K562 (cell line): Measurements from ENCODE around the gene CAPN13.
A peak's percentile ranks its signal among the peaks of the same experiment; 100 is the strongest.
"Not testable (repeated sequence)": the region's sequence is repeated elsewhere in the genome, so short reads cannot be mapped to it uniquely, and the experiment has no call there.

Experiments
- BHLHE40 ChIP-seq: IDR thresholded peaks from 2 replicates; pipeline ENCODE4 v1.6.1; 2011; ENCODE audit warnings: low read length, improper control_type of control experiment
- CREM ChIP-seq: IDR thresholded peaks from 2 replicates; pipeline ENCODE4 v1.6.1; 2014; ENCODE audit warnings: antibody characterized with exemption, low read depth
- CTCF ChIP-seq, 3 experiments: IDR thresholded peaks in 2 of 3; conservative IDR thresholded peaks in 1 of 3; 2 replicates each; pipeline ENCODE4 v1.5.1; 2011 to 2012; ENCODE audit warnings: low read length in 3 of 3, mild to moderate bottlenecking in 3 of 3, control low read depth in 2 of 3, improper control_type of control experiment in 1 of 3, inconsistent platforms in 1 of 3, low read depth in 1 of 3, mixed read lengths in 1 of 3, moderate library complexity in 1 of 3; ENCODE audit not compliant: insufficient read depth in 2 of 3
- EZH2 ChIP-seq: IDR thresholded peaks from 2 replicates; pipeline ENCODE4 v1.6.1; 2012; ENCODE audit warnings: low read depth, mild to moderate bottlenecking, inconsistent platforms, low read length, borderline replicate concordance
- RBBP5 ChIP-seq: fragments of 200-600 bp; sonication (generic); IDR thresholded peaks from 2 replicates; pipeline ENCODE4 v1.6.1; 2012; ENCODE audit warnings: borderline replicate concordance, mild to moderate bottlenecking, low read length, control low read depth, inconsistent platforms; ENCODE audit not compliant: insufficient read depth, poor library complexity, severe bottlenecking
- SMC3 ChIP-seq: conservative IDR thresholded peaks from 2 replicates; pipeline ENCODE4 v1.6.1; 2011; ENCODE audit warnings: low read depth, low read length, improper control_type of control experiment; ENCODE audit not compliant: insufficient read depth
- TAF7 ChIP-seq: fragments of 450-650 bp; IDR thresholded peaks from 2 replicates; pipeline ENCODE4 v1.6.1; 2016; ENCODE audit warnings: missing genetic modification characterization, missing compliant biosample characterization
- ZKSCAN1 ChIP-seq: fragments of 150-350 bp; IDR thresholded peaks from 2 replicates; pipeline ENCODE4 v1.6.1; 2016; ENCODE audit warnings: low read depth, low read length
- TF ChIP-seq, protein P1 (sequence below): sonication (generic); formaldehyde crosslinking; IDR thresholded peaks from 2 replicates; pipeline ENCODE4 v1.8.0; 2022; ENCODE audit warnings: mild to moderate bottlenecking, missing genetic modification reagents
- TF ChIP-seq, protein P2 (sequence below): fragments of 150-350 bp; conservative IDR thresholded peaks from 2 replicates; pipeline ENCODE4 v1.6.1; 2014; ENCODE audit warnings: low read length
- TF ChIP-seq, protein P3 (sequence below): fragments of 450-650 bp; IDR thresholded peaks from 2 replicates; pipeline ENCODE4 v1.6.1; 2016; ENCODE audit warnings: low read depth, mild to moderate bottlenecking, moderate library complexity

- TF ChIP-seq CTCF (IDR thresholded peaks at IDR 0.05 in 2 of 3, conservative IDR thresholded peaks at IDR 0.05 in 1 of 3; ENCODE audit: insufficient read depth in 2 of 3, low read depth in 1 of 3, low read length in 3 of 3): peak; percentile 41 to 67 (median 51); a peak in 5 of 6 replicates
- TF ChIP-seq BHLHE40; RBBP5; CREM; EZH2; TAF7 (tag); ZKSCAN1: not testable (repeated sequence)
- TF ChIP-seq, protein P1, sequence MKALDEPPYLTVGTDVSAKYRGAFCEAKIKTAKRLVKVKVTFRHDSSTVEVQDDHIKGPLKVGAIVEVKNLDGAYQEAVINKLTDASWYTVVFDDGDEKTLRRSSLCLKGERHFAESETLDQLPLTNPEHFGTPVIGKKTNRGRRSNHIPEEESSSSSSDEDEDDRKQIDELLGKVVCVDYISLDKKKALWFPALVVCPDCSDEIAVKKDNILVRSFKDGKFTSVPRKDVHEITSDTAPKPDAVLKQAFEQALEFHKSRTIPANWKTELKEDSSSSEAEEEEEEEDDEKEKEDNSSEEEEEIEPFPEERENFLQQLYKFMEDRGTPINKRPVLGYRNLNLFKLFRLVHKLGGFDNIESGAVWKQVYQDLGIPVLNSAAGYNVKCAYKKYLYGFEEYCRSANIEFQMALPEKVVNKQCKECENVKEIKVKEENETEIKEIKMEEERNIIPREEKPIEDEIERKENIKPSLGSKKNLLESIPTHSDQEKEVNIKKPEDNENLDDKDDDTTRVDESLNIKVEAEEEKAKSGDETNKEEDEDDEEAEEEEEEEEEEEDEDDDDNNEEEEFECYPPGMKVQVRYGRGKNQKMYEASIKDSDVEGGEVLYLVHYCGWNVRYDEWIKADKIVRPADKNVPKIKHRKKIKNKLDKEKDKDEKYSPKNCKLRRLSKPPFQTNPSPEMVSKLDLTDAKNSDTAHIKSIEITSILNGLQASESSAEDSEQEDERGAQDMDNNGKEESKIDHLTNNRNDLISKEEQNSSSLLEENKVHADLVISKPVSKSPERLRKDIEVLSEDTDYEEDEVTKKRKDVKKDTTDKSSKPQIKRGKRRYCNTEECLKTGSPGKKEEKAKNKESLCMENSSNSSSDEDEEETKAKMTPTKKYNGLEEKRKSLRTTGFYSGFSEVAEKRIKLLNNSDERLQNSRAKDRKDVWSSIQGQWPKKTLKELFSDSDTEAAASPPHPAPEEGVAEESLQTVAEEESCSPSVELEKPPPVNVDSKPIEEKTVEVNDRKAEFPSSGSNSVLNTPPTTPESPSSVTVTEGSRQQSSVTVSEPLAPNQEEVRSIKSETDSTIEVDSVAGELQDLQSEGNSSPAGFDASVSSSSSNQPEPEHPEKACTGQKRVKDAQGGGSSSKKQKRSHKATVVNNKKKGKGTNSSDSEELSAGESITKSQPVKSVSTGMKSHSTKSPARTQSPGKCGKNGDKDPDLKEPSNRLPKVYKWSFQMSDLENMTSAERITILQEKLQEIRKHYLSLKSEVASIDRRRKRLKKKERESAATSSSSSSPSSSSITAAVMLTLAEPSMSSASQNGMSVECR (CRISPR knock-in tag): not testable (repeated sequence)
- TF ChIP-seq SMC3: 0 out of 2 replicates have a peak, but pooled peaks have one; percentile 31
- TF ChIP-seq, protein P2, sequence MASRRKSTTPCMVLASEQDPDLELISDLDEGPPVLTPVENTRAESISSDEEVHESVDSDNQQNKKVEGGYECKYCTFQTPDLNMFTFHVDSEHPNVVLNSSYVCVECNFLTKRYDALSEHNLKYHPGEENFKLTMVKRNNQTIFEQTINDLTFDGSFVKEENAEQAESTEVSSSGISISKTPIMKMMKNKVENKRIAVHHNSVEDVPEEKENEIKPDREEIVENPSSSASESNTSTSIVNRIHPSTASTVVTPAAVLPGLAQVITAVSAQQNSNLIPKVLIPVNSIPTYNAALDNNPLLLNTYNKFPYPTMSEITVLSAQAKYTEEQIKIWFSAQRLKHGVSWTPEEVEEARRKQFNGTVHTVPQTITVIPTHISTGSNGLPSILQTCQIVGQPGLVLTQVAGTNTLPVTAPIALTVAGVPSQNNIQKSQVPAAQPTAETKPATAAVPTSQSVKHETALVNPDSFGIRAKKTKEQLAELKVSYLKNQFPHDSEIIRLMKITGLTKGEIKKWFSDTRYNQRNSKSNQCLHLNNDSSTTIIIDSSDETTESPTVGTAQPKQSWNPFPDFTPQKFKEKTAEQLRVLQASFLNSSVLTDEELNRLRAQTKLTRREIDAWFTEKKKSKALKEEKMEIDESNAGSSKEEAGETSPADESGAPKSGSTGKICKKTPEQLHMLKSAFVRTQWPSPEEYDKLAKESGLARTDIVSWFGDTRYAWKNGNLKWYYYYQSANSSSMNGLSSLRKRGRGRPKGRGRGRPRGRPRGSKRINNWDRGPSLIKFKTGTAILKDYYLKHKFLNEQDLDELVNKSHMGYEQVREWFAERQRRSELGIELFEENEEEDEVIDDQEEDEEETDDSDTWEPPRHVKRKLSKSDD: not testable (repeated sequence)
- TF ChIP-seq, protein P3, sequence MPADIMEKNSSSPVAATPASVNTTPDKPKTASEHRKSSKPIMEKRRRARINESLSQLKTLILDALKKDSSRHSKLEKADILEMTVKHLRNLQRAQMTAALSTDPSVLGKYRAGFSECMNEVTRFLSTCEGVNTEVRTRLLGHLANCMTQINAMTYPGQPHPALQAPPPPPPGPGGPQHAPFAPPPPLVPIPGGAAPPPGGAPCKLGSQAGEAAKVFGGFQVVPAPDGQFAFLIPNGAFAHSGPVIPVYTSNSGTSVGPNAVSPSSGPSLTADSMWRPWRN: not testable (repeated sequence)
Measured at GRCh38 chr2:30697242-30698103, 109.8 kb downstream of the CAPN13 start.
